Right atrium auricular region (tissue), 2 donors: Measurements from ENCODE around the gene TSC22D3. TPM values are rescaled to one million over a fixed set of nuclear protein-coding genes. Genes with fewer than 3 reads are reported as not detected.

Experiments used
- DNase-seq: peaks from one replicate; pipeline ENCODE4 v3.0.0-alpha.2; 2019; ENCODE audit warnings: low spot score
- H3K27ac ChIP-seq, 2 donors: fragments of 200-600 bp; sonication (generic); 1 replicate in 1 of 2; 2 replicates in 1 of 2; pipeline ENCODE4 v1.5.1; 2016 to 2019
- H3K27me3 ChIP-seq, 2 donors: fragments of 200-600 bp; sonication (generic); one replicate each; pipeline versions ENCODE4 v1.5.1 to v1.6.0; 2017 to 2019
- H3K36me3 ChIP-seq: fragments of 200-600 bp; sonication (generic); one replicate; pipeline ENCODE4 v1.5.1; 2016
- H3K4me1 ChIP-seq, 2 donors: fragments of 200-600 bp; sonication (generic); one replicate each; pipeline versions ENCODE4 v1.5.1 to v1.6.0; 2017 to 2019
- H3K4me3 ChIP-seq, 2 donors: fragments of 200-600 bp; sonication (generic); 1 replicate in 1 of 2; 2 replicates in 1 of 2; pipeline ENCODE4 v1.5.1; 2017 to 2019; ENCODE audit warnings: mild to moderate bottlenecking in 1 of 2, moderate library complexity in 1 of 2
- H3K9me3 ChIP-seq, 2 donors: fragments of 200-600 bp; sonication (generic); one replicate each; pipeline ENCODE4 v1.5.1; 2019
- total RNA-seq, 2 donors: library from RNA; depleted of rRNA; stranded (reverse); fragments of >200 nt; gene quantifications; one replicate each; pipeline ENCODE4 v1.1.0, GENCODE V29; 2016
- TF ChIP-seq, protein P1 (sequence below), 2 donors: fragments of 200-600 bp; sonication (generic); IDR thresholded peaks; one replicate each; pipeline ENCODE4 v1.5.1; 2019; ENCODE audit warnings: antibody characterized with exemption in 2 of 2

TSC22D3 gene
- total RNA-seq, 2 donors from 2014 or later: 184 to 193 TPM

DNA sequence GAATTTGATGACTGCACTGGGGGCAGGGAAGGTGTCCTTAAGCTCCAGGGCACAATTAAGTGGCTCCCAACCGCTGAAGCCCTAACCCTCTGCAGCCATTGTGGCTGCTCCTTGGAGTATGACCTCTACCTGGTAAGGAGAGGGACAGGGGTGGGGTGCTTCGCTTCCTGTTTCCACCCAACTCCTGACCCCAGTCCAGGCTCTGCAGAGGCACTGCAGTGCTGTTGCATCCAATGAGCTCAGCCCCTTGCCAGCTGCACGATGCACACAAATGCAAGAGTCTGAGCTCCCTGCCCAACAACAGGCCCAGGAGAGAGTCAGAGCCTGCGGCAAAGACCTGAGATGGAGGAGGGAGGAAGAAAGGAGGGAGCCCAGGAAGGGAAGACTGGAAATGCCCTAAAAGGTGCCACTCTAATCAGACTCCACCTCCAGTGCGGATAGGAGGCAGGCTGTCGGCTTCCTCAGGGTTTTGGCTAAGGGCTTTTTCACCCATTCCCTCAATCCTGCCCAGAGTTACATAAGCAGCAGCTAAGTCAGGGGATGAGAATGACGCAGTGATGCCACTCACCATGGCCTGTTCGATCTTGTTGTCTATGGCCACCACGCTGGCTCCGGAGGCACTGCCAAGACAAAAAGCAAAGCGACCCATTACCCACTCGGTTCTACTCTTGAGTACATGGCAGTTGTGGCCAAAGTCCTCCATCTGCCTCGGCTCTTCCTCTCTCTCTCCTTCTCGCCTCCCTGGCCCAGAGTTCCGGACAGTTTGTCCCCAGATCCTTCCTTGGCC lies 60.1 kb downstream of the TSC22D3 start:
- no peaks in the 10 kb centered on the region for H3K27me3 ChIP-seq
- H3K27ac ChIP-seq: peak overlapping the region; percentile 91 to 93
- H3K4me3 ChIP-seq: peak overlapping the region; percentile 67 to 69
- H3K4me1 ChIP-seq: peaks cover 0 to 23% of the 10 kb centered on the region in 2 donors
- DNase-seq: no peak
- TF ChIP-seq, protein P1, sequence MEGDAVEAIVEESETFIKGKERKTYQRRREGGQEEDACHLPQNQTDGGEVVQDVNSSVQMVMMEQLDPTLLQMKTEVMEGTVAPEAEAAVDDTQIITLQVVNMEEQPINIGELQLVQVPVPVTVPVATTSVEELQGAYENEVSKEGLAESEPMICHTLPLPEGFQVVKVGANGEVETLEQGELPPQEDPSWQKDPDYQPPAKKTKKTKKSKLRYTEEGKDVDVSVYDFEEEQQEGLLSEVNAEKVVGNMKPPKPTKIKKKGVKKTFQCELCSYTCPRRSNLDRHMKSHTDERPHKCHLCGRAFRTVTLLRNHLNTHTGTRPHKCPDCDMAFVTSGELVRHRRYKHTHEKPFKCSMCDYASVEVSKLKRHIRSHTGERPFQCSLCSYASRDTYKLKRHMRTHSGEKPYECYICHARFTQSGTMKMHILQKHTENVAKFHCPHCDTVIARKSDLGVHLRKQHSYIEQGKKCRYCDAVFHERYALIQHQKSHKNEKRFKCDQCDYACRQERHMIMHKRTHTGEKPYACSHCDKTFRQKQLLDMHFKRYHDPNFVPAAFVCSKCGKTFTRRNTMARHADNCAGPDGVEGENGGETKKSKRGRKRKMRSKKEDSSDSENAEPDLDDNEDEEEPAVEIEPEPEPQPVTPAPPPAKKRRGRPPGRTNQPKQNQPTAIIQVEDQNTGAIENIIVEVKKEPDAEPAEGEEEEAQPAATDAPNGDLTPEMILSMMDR (IDR thresholded peaks at IDR 0.05): no peak
- H3K9me3 ChIP-seq: no peaks in the 10 kb centered on the region
- peaks cover 34% of the 10 kb centered on the region for H3K36me3 ChIP-seq

DNA sequence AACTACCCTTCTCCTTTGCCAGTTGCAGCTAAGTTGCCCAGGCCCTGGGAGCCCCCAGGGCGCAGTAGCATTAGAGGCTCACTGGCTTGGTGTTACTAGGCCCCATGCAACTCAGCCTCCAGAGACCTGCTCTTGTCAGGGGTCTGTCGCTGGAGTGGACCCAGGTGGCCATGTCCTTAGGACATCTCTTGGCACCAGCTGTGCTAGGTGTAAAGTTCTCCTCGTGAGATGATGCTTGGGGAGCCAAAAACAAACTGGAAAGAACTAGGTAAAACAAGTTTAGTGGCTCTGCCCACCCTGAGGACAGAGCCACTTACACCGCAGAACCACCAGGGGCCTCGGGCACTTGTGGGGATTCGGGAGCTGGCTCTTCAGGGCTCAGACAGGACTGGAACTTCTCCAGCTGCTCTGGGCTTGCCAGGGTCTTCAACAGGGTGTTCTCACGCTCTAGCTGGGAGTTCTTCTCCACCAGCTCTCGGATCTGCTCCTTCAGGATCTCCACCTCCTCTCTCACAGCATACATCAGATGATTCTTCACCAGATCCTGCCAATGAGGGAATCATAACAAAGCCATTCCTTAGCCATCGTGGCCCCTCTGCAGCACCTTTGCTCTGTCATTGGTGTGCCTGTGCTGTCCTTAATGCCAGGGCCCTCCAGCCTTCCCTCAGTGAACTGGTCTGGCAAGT lies 61.2 kb downstream of the TSC22D3 start:
- Histone ChIP-seq H3K27ac (peak overlapping the region; percentile 91 to 93), H3K4me1 (peaks cover 0 to 31% of the 10 kb centered on the region in 2 donors), H3K4me3 (peak overlapping the region; percentile 67 to 69), H3K27me3 (no peaks in the 10 kb centered on the region), H3K36me3 (peaks cover 34% of the 10 kb centered on the region), H3K9me3 (no peaks in the 10 kb centered on the region)
- TF ChIP-seq, protein P1 (IDR thresholded peaks at IDR 0.05): no peak
- no peak for DNase-seq

DNA sequence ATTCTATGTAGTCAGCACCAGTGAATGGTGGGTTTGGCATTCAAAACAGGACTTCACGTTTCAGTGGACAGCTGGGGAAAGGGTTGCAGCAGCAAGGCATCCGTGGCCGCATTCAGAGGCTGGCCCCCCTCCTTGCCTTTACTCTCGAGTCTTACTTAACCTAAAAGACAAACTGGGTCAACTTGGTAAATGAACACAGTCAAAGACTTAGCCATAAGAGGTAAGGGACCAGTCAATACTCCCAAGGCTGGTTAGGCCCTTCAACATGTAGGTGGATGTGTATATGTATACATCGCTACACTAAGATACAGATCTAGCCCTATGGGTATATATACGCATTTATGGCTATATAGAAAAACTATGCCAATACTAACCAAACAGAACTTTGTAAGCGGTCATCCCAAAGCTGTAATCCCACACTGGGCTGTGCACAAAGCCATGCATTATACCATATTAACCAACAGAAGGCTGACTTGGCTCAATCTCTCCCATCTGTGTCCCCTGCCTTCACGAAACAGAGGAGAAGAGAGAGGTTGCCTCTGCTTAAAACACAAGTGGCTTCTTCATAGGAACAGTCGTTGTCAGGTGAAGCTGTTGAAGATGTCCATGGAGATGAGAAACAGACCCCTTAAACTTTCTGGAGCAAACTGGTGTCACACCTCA lies 61.9 kb downstream of the TSC22D3 start:
- TF ChIP-seq, protein P1 (IDR thresholded peaks at IDR 0.05): no peak
- Histone ChIP-seq H3K27me3 (no peaks in the 10 kb centered on the region), H3K9me3 (no peaks in the 10 kb centered on the region), H3K36me3 (peaks cover 34% of the 10 kb centered on the region), H3K4me1 (peaks cover 0 to 29% of the 10 kb centered on the region in 2 donors), H3K27ac (peak overlapping the region; percentile 91 to 93), H3K4me3 (peak overlapping the region; percentile 67 to 69)
- no peak for DNase-seq

DNA sequence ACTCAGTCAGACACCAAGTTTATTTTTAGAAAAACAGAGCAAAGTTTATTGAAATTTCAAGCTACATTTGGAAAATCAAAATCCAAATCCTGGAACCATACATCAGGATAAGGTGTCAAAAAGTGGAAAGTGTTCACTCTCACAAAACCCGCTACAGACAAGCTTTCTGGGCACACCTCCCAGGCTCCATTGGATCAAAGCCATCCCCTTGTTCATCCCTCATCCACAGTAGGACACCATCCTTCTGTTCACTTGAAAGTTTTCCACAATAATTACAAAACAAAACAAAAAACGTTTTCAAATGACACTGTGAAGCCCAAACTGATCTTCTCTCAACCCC lies 62.4 kb downstream of the TSC22D3 start:
- Histone ChIP-seq H3K9me3 (no peaks in the 10 kb centered on the region), H3K4me3 (peak overlapping the region; percentile 67 to 69), H3K27ac (peak overlapping the region; percentile 91 to 93), H3K27me3 (no peaks in the 10 kb centered on the region), H3K36me3 (peaks cover 34% of the 10 kb centered on the region), H3K4me1 (peaks cover 0 to 24% of the 10 kb centered on the region in 2 donors)
- TF ChIP-seq, protein P1 (IDR thresholded peaks at IDR 0.05): no peak
- DNase-seq: no peak

DNA sequence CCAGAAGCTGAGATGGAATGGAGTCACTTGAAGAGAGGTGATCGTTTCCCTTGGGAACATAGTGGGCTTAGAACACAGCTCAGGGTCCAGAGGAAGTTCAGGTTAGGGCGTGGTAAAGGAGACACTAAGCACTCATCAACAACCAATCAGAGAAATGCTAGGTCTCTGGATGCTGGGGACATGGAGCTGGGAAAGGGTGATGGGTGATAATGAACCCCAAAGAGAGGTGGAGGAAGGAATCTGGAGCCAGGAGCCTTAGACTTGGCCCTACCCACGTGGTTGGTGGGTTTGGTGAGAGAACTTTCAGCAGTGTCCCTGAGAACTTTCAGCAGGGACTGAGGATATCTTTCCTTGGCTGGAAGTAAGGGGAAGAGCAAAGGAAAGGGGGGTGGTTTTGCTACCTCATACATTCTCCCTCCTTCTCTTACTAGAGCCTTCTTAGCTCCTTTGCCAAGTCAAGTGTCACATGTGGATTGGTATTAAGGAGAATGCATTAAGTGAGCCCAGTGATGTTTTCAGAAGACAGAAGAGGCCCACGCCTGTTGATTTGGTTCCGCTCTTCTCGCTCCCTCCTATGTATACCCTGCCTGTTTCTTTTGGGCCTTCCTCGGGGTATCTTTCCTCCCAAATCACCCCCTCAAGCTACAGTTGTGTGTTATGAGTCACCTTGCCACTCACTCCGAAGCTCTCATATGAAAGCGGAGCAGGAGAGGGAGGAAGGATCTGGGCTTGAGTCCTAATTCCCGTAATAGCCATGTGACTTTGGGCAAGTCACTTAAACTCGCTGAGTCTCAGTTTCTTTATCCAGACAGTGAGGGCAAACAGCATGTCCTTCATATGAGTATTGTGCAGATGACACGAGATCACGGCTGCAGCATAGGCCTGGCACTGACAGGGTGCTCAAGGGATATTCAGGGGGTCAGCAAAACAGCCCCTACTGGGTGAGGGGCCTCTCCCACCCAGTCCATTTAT lies 63.1 kb downstream of the TSC22D3 start:
- H3K4me3 ChIP-seq: peak overlapping the region in 1 of 2 donors; percentile 67
- peak; percentile 76 for DNase-seq
- H3K9me3 ChIP-seq: no peaks in the 10 kb centered on the region
- peaks cover 0 to 20% of the 10 kb centered on the region in 2 donors for H3K4me1 ChIP-seq
- H3K36me3 ChIP-seq: peaks cover 34% of the 10 kb centered on the region
- H3K27me3 ChIP-seq: no peaks in the 10 kb centered on the region
- TF ChIP-seq, protein P1 (IDR thresholded peaks at IDR 0.05): no peak
- peak overlapping the region; percentile 91 to 93 for H3K27ac ChIP-seq
